WTC11 (cell line): ENCODE results near the gene HRC. TPM values are rescaled to one million over a fixed set of nuclear protein-coding genes. Genes with fewer than 3 reads are reported as not detected.

Experiments used
- AFF4 ChIP-seq: sonication (generic); formaldehyde crosslinking; IDR thresholded peaks from 2 replicates; pipeline ENCODE4 v1.8.1; 2023; ENCODE audit warnings: mild to moderate bottlenecking, missing genetic modification reagents, borderline replicate concordance
- ATF2 ChIP-seq: sonication (generic); formaldehyde crosslinking; IDR thresholded peaks from 2 replicates; pipeline ENCODE4 v1.8.1; 2022; ENCODE audit warnings: low read depth, missing genetic modification reagents, borderline replicate concordance
- EMX1 ChIP-seq: fragments of 250-450 bp; sonication (Bioruptor Pico); IDR thresholded peaks from 2 replicates; pipeline ENCODE4 v1.8.0; 2021; ENCODE audit warnings: mild to moderate bottlenecking
- ETV6 ChIP-seq: sonication (generic); formaldehyde crosslinking; IDR thresholded peaks from 2 replicates; pipeline ENCODE4 v1.8.1; 2022; ENCODE audit warnings: mild to moderate bottlenecking, missing genetic modification reagents
- IRF2 ChIP-seq: sonication (generic); formaldehyde crosslinking; IDR thresholded peaks from 2 replicates; pipeline ENCODE4 v1.8.0; 2022; ENCODE audit warnings: low read depth, missing genetic modification reagents, borderline replicate concordance
- NR1H2 ChIP-seq: sonication (generic); formaldehyde crosslinking; IDR thresholded peaks from 2 replicates; pipeline ENCODE4 v1.9.0; 2021; ENCODE audit warnings: mild to moderate bottlenecking, moderate library complexity, missing genetic modification reagents
- PREB ChIP-seq: sonication (generic); formaldehyde crosslinking; IDR thresholded peaks from 2 replicates; pipeline ENCODE4 v1.8.1; 2022; ENCODE audit warnings: mild to moderate bottlenecking, missing genetic modification reagents, moderate library complexity, borderline replicate concordance
- SP1 ChIP-seq: sonication (generic); formaldehyde crosslinking; conservative IDR thresholded peaks from 2 replicates; pipeline ENCODE4 v1.8.1; 2022; ENCODE audit warnings: missing genetic modification reagents
- ZBTB21 ChIP-seq: sonication (generic); formaldehyde crosslinking; IDR thresholded peaks from 2 replicates; pipeline ENCODE4 v1.8.1; 2023; ENCODE audit warnings: mild to moderate bottlenecking, missing genetic modification reagents, borderline replicate concordance
- ZNF219 ChIP-seq: sonication (generic); formaldehyde crosslinking; IDR thresholded peaks from 2 replicates; pipeline ENCODE4 v1.8.0; 2023; ENCODE audit warnings: missing genetic modification reagents, mild to moderate bottlenecking, borderline replicate concordance
- ZNF263 ChIP-seq: sonication (generic); formaldehyde crosslinking; IDR thresholded peaks from 2 replicates; pipeline ENCODE4 v1.8.1; 2022; ENCODE audit warnings: low read depth, mild to moderate bottlenecking, moderate library complexity, missing genetic modification reagents
- ZNF416 ChIP-seq: fragments of 250-450 bp; sonication (Bioruptor Pico); IDR thresholded peaks from 2 replicates; pipeline ENCODE4 v1.9.0; 2021; ENCODE audit warnings: mild to moderate bottlenecking, inconsistent platforms
- ZNF423 ChIP-seq: fragments of 250-450 bp; sonication (Bioruptor Pico); IDR thresholded peaks from 2 replicates; pipeline ENCODE4 v2.1.2; 2022; ENCODE audit warnings: mild to moderate bottlenecking, moderate library complexity
- ZNF512 ChIP-seq: sonication (generic); formaldehyde crosslinking; IDR thresholded peaks from 2 replicates; pipeline ENCODE4 v1.8.1; 2022; ENCODE audit warnings: missing genetic modification reagents, borderline replicate concordance
- ZNF671 ChIP-seq: fragments of 250-450 bp; sonication (Bioruptor Pico); IDR thresholded peaks from 2 replicates; pipeline ENCODE4 v1.8.0; 2021; ENCODE audit warnings: mild to moderate bottlenecking
- total RNA-seq: library from RNA; stranded (reverse); gene quantifications from 3 replicates; pipeline ENCODE4 v1.2.3, GENCODE V29; 2021
- TF ChIP-seq, protein P1 (sequence below): sonication (generic); formaldehyde crosslinking; IDR thresholded peaks from 2 replicates; pipeline ENCODE4 v1.8.1; 2023; ENCODE audit warnings: mild to moderate bottlenecking, missing genetic modification reagents
- TF ChIP-seq, protein P2 (sequence below): sonication (generic); formaldehyde crosslinking; IDR thresholded peaks from 2 replicates; pipeline ENCODE4 v1.8.1; 2022; ENCODE audit warnings: low read depth, mild to moderate bottlenecking, moderate library complexity, missing genetic modification reagents, borderline replicate concordance
- TF ChIP-seq, protein P3 (sequence below): fragments of 250-450 bp; sonication (Bioruptor Pico); conservative IDR thresholded peaks from 2 replicates; pipeline ENCODE4 v1.9.0; 2021; ENCODE audit warnings: mild to moderate bottlenecking
- TF ChIP-seq, protein P4 (sequence below): fragments of 250-450 bp; sonication (Bioruptor Pico); IDR thresholded peaks from 2 replicates; pipeline ENCODE4 v2.1.2; 2022; ENCODE audit warnings: mild to moderate bottlenecking, moderate library complexity

HRC gene
- total RNA-seq, 1 experiment from 2014 or later, result 1.9 TPM

GRCh38 chr19:49113762-49114629, 41.2 kb downstream of the HRC start, which contains the start of gene LIN7B (continued):
- TF ChIP-seq PREB (CRISPR knock-in tag), result no peak
- TF ChIP-seq ZNF423 (CRISPR knock-in tag), result peak; percentile 63
- no peak; the same call in 1 of the 2 replicates for TF ChIP-seq ETV6 (CRISPR knock-in tag)
- TF ChIP-seq, protein P1, sequence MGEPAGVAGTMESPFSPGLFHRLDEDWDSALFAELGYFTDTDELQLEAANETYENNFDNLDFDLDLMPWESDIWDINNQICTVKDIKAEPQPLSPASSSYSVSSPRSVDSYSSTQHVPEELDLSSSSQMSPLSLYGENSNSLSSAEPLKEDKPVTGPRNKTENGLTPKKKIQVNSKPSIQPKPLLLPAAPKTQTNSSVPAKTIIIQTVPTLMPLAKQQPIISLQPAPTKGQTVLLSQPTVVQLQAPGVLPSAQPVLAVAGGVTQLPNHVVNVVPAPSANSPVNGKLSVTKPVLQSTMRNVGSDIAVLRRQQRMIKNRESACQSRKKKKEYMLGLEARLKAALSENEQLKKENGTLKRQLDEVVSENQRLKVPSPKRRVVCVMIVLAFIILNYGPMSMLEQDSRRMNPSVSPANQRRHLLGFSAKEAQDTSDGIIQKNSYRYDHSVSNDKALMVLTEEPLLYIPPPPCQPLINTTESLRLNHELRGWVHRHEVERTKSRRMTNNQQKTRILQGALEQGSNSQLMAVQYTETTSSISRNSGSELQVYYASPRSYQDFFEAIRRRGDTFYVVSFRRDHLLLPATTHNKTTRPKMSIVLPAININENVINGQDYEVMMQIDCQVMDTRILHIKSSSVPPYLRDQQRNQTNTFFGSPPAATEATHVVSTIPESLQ (CRISPR knock-in tag), result no peak
- TF ChIP-seq ZNF671, result 0 out of 2 replicates have a peak, but pooled peaks have one; percentile 7
- no peak for TF ChIP-seq AFF4 (CRISPR knock-in tag)
- TF ChIP-seq ZNF512 (CRISPR knock-in tag), result no peak
- TF ChIP-seq SP1 (CRISPR knock-in tag), result peak; percentile 90
- no peak for TF ChIP-seq ZBTB21
- TF ChIP-seq, protein P2, sequence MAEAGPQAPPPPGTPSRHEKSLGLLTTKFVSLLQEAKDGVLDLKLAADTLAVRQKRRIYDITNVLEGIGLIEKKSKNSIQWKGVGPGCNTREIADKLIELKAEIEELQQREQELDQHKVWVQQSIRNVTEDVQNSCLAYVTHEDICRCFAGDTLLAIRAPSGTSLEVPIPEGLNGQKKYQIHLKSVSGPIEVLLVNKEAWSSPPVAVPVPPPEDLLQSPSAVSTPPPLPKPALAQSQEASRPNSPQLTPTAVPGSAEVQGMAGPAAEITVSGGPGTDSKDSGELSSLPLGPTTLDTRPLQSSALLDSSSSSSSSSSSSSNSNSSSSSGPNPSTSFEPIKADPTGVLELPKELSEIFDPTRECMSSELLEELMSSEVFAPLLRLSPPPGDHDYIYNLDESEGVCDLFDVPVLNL (CRISPR knock-in tag), result no peak
- no peak for TF ChIP-seq NR1H2
- TF ChIP-seq, protein P3, sequence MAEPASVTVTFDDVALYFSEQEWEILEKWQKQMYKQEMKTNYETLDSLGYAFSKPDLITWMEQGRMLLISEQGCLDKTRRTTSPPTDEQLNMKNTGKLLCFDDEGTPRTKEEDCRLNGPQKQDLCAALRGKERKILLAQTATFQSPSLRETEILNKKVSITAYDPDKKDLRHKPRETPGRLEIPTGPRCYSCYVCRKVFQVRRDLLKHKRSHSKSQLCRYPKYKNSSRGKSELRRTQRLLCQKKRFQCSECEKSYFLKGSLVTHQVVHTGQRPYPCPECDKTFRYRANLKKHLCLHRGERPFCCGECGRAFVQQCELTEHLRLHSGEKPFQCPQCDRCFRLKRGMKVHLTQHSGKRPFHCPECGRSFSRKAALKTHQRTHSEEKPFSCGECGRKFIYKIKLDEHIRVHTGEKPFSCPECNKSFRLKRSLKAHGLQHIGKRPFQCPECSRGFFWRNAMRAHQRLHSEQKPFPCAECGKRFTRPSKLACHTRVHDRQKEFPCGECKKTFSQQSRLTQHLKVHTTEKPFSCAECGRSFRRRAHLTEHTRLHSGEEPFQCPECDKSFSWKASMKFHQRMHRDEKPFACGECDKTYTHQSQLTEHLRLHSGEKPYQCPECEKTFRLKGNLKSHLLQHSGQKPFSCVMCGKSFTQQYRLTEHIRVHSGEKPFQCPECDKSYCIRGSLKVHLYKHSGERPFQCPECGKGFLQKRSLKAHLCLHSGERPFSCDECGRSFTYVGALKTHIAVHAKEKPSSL (CRISPR knock-in tag), result no peak
- no peak for TF ChIP-seq ZNF416 (CRISPR knock-in tag)
- no peak for TF ChIP-seq ZNF219 (CRISPR knock-in tag)
- TF ChIP-seq EMX1 (CRISPR knock-in tag), result no peak
- TF ChIP-seq ZNF263 (CRISPR knock-in tag), result no peak
- TF ChIP-seq, protein P4, sequence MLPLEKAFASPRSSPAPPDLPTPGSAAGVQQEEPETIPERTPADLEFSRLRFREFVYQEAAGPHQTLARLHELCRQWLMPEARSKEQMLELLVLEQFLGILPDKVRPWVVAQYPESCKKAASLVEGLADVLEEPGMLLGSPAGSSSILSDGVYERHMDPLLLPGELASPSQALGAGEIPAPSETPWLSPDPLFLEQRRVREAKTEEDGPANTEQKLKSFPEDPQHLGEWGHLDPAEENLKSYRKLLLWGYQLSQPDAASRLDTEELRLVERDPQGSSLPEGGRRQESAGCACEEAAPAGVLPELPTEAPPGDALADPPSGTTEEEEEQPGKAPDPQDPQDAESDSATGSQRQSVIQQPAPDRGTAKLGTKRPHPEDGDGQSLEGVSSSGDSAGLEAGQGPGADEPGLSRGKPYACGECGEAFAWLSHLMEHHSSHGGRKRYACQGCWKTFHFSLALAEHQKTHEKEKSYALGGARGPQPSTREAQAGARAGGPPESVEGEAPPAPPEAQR (CRISPR knock-in tag), result no peak
- no peak for TF ChIP-seq IRF2 (CRISPR knock-in tag)
- no peak for TF ChIP-seq ATF2 (CRISPR knock-in tag)
